ENCODE measurements around the gene CCDC183.
"Not testable (repeated sequence)": the region's sequence is repeated elsewhere in the genome, so short reads cannot be mapped to it uniquely, and the experiment has no call there.

CCDC183 gene

GRCh38 chr9:136832581-136832980, 36.4 kb downstream of the CCDC183 start:
- H3K4me3 ChIP-seq (ENCODE audit: low read depth, low read length) = no peak overlapping the region
- DNase-seq (ENCODE audit: low read depth) = no peak
- TF ChIP-seq CTCF (IDR thresholded peaks at IDR 0.05; ENCODE audit: control insufficient read depth, extremely low read depth, insufficient read depth) = no peak

- DNase-seq (ENCODE audit: low read depth); H3K4me3 ChIP-seq (ENCODE audit: low read depth, low read length): not testable (repeated sequence)
These were observed 37.4 kb downstream of the CCDC183 start for GRCh38 chr9:136833381-136834048.

GRCh38 chr9:136835162-136835931, 39.2 kb downstream of the CCDC183 start:
- no peak overlapping the region for H3K4me3 ChIP-seq (ENCODE audit: low read depth, low read length)
- no peak for TF ChIP-seq CTCF (IDR thresholded peaks at IDR 0.05; ENCODE audit: control insufficient read depth, extremely low read depth, insufficient read depth)
- DNase-seq (ENCODE audit: low read depth) = no peak

- no peak for TF ChIP-seq CTCF (IDR thresholded peaks at IDR 0.05; ENCODE audit: control insufficient read depth, extremely low read depth, insufficient read depth)
- DNase-seq (ENCODE audit: low read depth) = no peak
- H3K4me3 ChIP-seq (ENCODE audit: low read depth, low read length) = no peak overlapping the region
These were observed 40.1 kb downstream of the CCDC183 start for GRCh38 chr9:136835932-136836904.

GRCh38 chr9:136837146-136837855, 41.2 kb downstream of the CCDC183 start:
- no peak for TF ChIP-seq CTCF (IDR thresholded peaks at IDR 0.05; ENCODE audit: control insufficient read depth, extremely low read depth, insufficient read depth)
- no peak for DNase-seq (ENCODE audit: low read depth)
- H3K4me3 ChIP-seq (ENCODE audit: low read depth, low read length) = no peak overlapping the region

- not testable (repeated sequence) for H3K4me3 ChIP-seq (ENCODE audit: low read depth, low read length); DNase-seq (ENCODE audit: low read depth)
These were observed 41.7 kb downstream of the CCDC183 start for GRCh38 chr9:136837856-136838277.

GRCh38 chr9:136838314-136839228, 42.4 kb downstream of the CCDC183 start:
- no peak for TF ChIP-seq CTCF (IDR thresholded peaks at IDR 0.05; ENCODE audit: control insufficient read depth, extremely low read depth, insufficient read depth)
- H3K4me3 ChIP-seq (ENCODE audit: low read depth, low read length) = no peak overlapping the region
- DNase-seq (ENCODE audit: low read depth) = no peak
